Erythroblast (primary cell): ENCODE data around the gene ADCY1.

Experiments
- DNase-seq, 2 experiments: peaks; one replicate each; lab custom pipeline; 2025; lab: John Stamatoyannopoulos, UW
- GATA1 ChIP-seq: IDR thresholded peaks from 2 replicates; pipeline ENCODE4 v1.6.1; 2011; ENCODE audit warnings: low read depth, mild to moderate bottlenecking, control low read depth, low read length, moderate library complexity
- POLR2A ChIP-seq: IDR thresholded peaks from 2 replicates; pipeline ENCODE4 v1.6.1; 2011; ENCODE audit warnings: mild to moderate bottlenecking, low read length

The ADCY1 gene

GRCh38 chr7:45583296-45583695 is 9.1 kb downstream of the ADCY1 start:
- no peak for TF ChIP-seq GATA1
- no peak for TF ChIP-seq POLR2A
- DNase-seq: no peak

- DNase-seq: no peak
- TF ChIP-seq GATA1: no peak
- no peak for TF ChIP-seq POLR2A
These were observed 10.4 kb downstream of the ADCY1 start for GRCh38 chr7:45584261-45585210.

- TF ChIP-seq POLR2A (no peak), GATA1 (no peak)
- no peak for DNase-seq
These were observed 11.5 kb downstream of the ADCY1 start for GRCh38 chr7:45585628-45586027.

GRCh38 chr7:45586542-45587520 is 12.7 kb downstream of the ADCY1 start:
- TF ChIP-seq POLR2A (no peak), GATA1 (no peak)
- no peak for DNase-seq

- TF ChIP-seq GATA1 (no peak), POLR2A (no peak)
- DNase-seq: no peak
These were observed 14.3 kb downstream of the ADCY1 start for GRCh38 chr7:45588466-45588865.

- TF ChIP-seq POLR2A (no peak), GATA1 (no peak)
- no peak for DNase-seq
These were observed 14.9 kb downstream of the ADCY1 start for GRCh38 chr7:45589061-45589460.

GRCh38 chr7:45589915-45590678 is 15.9 kb downstream of the ADCY1 start:
- DNase-seq: no peak
- TF ChIP-seq POLR2A (no peak), GATA1 (no peak)

- DNase-seq: no peak
- TF ChIP-seq GATA1 (no peak), POLR2A (no peak)
These were observed 16.5 kb downstream of the ADCY1 start for GRCh38 chr7:45590679-45591057.

- DNase-seq: no peak
- no peak for TF ChIP-seq GATA1
- no peak for TF ChIP-seq POLR2A
These were observed 17.1 kb downstream of the ADCY1 start for GRCh38 chr7:45591101-45591906.

- TF ChIP-seq POLR2A: no peak
- no peak for TF ChIP-seq GATA1
- no peak for DNase-seq
These were observed 18.2 kb downstream of the ADCY1 start for GRCh38 chr7:45592230-45592991.

- no peak for DNase-seq
- TF ChIP-seq GATA1 (no peak), POLR2A (no peak)
These were observed 19.0 kb downstream of the ADCY1 start for GRCh38 chr7:45593121-45593541.

- TF ChIP-seq GATA1 (no peak), POLR2A (no peak)
- no peak for DNase-seq
These were observed 19.7 kb downstream of the ADCY1 start for GRCh38 chr7:45593877-45594276.
